Endothelial cell of umbilical vein (primary cell): ENCODE measurements around the gene ACMSD.

Experiments used
- EZH2 ChIP-seq: IDR thresholded peaks from 2 replicates; pipeline ENCODE4 v1.6.1; 2012; ENCODE audit warnings: borderline replicate concordance, low read depth, mild to moderate bottlenecking, moderate library complexity, low read length, inconsistent platforms; ENCODE audit not compliant: severe bottlenecking
- JUN ChIP-seq: IDR thresholded peaks from 2 replicates; pipeline ENCODE4 v1.6.1; 2011; ENCODE audit warnings: borderline replicate concordance, low read depth; ENCODE audit not compliant: insufficient read length, insufficient read depth
- POLR2A ChIP-seq: IDR thresholded peaks from 2 replicates; pipeline ENCODE4 v1.6.1; 2012; ENCODE audit warnings: low read depth, mild to moderate bottlenecking, control low read depth, low read length
- POLR2AphosphoS5 ChIP-seq: IDR thresholded peaks from 2 replicates; pipeline ENCODE4 v1.6.1; 2012; ENCODE audit warnings: low read depth, mild to moderate bottlenecking, control low read depth, low read length, moderate library complexity; ENCODE audit not compliant: insufficient read depth
- TF ChIP-seq, protein P1 (sequence below), 2 donors: IDR thresholded peaks; 1 replicate in 1 of 2; 2 replicates in 1 of 2; pipeline ENCODE4 v1.5.1; 2011; ENCODE audit warnings: low read length in 2 of 2, mild to moderate bottlenecking in 2 of 2, moderate library complexity in 2 of 2, control low read depth in 1 of 2, inconsistent platforms in 1 of 2, low read depth in 1 of 2; ENCODE audit not compliant: insufficient read depth in 1 of 2; ENCODE audit errors: extremely low read depth in 1 of 2
- TF ChIP-seq, protein P2 (sequence below): IDR thresholded peaks from 2 replicates; pipeline ENCODE4 v1.6.1; 2011; ENCODE audit not compliant: insufficient read depth, insufficient read length

- TF ChIP-seq JUN (no peak), POLR2A (no peak), EZH2 (no peak), POLR2AphosphoS5 (no peak)
- TF ChIP-seq, protein P1, sequence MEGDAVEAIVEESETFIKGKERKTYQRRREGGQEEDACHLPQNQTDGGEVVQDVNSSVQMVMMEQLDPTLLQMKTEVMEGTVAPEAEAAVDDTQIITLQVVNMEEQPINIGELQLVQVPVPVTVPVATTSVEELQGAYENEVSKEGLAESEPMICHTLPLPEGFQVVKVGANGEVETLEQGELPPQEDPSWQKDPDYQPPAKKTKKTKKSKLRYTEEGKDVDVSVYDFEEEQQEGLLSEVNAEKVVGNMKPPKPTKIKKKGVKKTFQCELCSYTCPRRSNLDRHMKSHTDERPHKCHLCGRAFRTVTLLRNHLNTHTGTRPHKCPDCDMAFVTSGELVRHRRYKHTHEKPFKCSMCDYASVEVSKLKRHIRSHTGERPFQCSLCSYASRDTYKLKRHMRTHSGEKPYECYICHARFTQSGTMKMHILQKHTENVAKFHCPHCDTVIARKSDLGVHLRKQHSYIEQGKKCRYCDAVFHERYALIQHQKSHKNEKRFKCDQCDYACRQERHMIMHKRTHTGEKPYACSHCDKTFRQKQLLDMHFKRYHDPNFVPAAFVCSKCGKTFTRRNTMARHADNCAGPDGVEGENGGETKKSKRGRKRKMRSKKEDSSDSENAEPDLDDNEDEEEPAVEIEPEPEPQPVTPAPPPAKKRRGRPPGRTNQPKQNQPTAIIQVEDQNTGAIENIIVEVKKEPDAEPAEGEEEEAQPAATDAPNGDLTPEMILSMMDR (IDR thresholded peaks at IDR 0.05; ENCODE audit: extremely low read depth in 1 of 2, insufficient read depth in 1 of 2, low read depth in 1 of 2, low read length in 2 of 2) = no peak
- TF ChIP-seq, protein P2, sequence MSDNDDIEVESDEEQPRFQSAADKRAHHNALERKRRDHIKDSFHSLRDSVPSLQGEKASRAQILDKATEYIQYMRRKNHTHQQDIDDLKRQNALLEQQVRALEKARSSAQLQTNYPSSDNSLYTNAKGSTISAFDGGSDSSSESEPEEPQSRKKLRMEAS = no peak
Observed at GRCh38 chr2:134934150-134934549, 95.7 kb downstream of the ACMSD start.
